ENCODE data around the gene ACP1.

ACP1 gene

DNA sequence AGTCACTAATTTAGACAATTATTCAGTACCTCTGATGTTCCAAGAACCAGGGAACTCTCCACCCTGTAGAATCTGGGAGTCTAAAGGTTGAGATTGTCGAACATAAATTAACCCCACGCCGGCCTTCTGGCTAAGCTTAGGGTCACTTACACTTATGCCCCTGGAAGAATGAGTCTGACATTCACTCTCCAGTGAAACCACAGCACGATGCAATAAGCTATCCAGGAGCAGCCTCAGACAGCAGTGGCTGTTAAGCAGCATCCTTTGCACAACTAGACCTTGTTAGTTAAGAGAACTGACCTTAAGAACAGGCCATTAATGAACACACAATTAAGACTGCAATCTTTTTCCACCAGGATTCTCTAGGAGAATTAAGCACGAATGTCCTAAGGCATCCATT lies 25.9 kb upstream of the ACP1 start:
- Histone ChIP-seq H3K4me2 (ENCODE audit: low read depth, low read length, poor library complexity, severe bottlenecking) (no peak overlapping the region), H3K9ac (ENCODE audit: low read length) (no peak overlapping the region), H3K27ac (ENCODE audit: low read depth, low read length) (no peak overlapping the region), H3K9me2 (replicated peaks; ENCODE audit: insufficient read depth, low read length) (no peaks in the 10 kb centered on the region), H3K4me3 (ENCODE audit: insufficient read depth, low read length, poor library complexity, severe bottlenecking) (no peak overlapping the region), H3K79me2 (ENCODE audit: insufficient read depth, low read length) (no peaks in the 10 kb centered on the region), H3K36me3 (ENCODE audit: low read length) (peaks cover 4% of the 10 kb centered on the region; the same call in 1 of the 2 replicates), H4K20me1 (ENCODE audit: low read depth, low read length) (no peaks in the 10 kb centered on the region), H2AFZ (ENCODE audit: low read depth, low read length, severe bottlenecking) (no peak overlapping the region), H3K27me3 (ENCODE audit: low read length) (no peaks in the 10 kb centered on the region), H3K9me3 (ENCODE audit: insufficient read depth, low read length) (no peaks in the 10 kb centered on the region), H3F3A (ENCODE audit: insufficient read depth) (no peaks in the 10 kb centered on the region)
- no peak for TF ChIP-seq EZH2phosphoT487 (conservative IDR thresholded peaks at IDR 0.05; ENCODE audit: low read length)
- TF ChIP-seq, protein P1, sequence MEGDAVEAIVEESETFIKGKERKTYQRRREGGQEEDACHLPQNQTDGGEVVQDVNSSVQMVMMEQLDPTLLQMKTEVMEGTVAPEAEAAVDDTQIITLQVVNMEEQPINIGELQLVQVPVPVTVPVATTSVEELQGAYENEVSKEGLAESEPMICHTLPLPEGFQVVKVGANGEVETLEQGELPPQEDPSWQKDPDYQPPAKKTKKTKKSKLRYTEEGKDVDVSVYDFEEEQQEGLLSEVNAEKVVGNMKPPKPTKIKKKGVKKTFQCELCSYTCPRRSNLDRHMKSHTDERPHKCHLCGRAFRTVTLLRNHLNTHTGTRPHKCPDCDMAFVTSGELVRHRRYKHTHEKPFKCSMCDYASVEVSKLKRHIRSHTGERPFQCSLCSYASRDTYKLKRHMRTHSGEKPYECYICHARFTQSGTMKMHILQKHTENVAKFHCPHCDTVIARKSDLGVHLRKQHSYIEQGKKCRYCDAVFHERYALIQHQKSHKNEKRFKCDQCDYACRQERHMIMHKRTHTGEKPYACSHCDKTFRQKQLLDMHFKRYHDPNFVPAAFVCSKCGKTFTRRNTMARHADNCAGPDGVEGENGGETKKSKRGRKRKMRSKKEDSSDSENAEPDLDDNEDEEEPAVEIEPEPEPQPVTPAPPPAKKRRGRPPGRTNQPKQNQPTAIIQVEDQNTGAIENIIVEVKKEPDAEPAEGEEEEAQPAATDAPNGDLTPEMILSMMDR (IDR thresholded peaks at IDR 0.05; ENCODE audit: insufficient read depth, low read length, poor library complexity, severe bottlenecking) = no peak

DNA sequence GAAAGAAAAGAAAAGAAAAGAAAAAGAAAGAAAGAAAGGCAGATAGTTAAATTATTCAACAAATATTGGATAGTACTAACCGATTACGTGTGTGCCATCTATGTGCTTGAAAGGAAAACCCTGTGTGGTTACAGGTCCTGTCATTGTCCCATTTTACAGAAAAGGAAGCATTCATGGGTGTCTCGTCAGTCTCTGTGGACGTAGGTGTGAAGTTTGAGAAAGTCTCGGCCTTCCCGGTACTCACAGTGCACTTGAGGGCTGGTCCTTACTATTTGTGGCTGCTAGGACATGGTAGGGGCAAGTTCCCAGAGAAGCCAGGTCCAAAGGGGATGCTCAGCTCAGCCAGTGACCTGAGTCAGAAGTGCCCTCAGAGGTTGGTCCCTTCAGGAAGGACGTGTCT lies 20.2 kb upstream of the ACP1 start:
- Histone ChIP-seq H3K9me2 (replicated peaks; ENCODE audit: insufficient read depth, low read length) (no peaks in the 10 kb centered on the region), H3K9ac (ENCODE audit: low read length) (no peak overlapping the region), H3K27me3 (ENCODE audit: low read length) (no peaks in the 10 kb centered on the region), H3K4me2 (ENCODE audit: low read depth, low read length, poor library complexity, severe bottlenecking) (no peak overlapping the region), H3K27ac (ENCODE audit: low read depth, low read length) (no peak overlapping the region), H3K4me3 (ENCODE audit: insufficient read depth, low read length, poor library complexity, severe bottlenecking) (no peak overlapping the region), H3K9me3 (ENCODE audit: insufficient read depth, low read length) (no peaks in the 10 kb centered on the region), H3F3A (ENCODE audit: insufficient read depth) (no peaks in the 10 kb centered on the region), H3K36me3 (ENCODE audit: low read length) (peaks cover 4% of the 10 kb centered on the region; the same call in 1 of the 2 replicates), H4K20me1 (ENCODE audit: low read depth, low read length) (no peaks in the 10 kb centered on the region), H2AFZ (ENCODE audit: low read depth, low read length, severe bottlenecking) (no peak overlapping the region), H3K79me2 (ENCODE audit: insufficient read depth, low read length) (no peaks in the 10 kb centered on the region)
- TF ChIP-seq, protein P1 (IDR thresholded peaks at IDR 0.05; ENCODE audit: insufficient read depth, low read length, poor library complexity, severe bottlenecking) = no peak
- no peak for TF ChIP-seq EZH2phosphoT487 (conservative IDR thresholded peaks at IDR 0.05; ENCODE audit: low read length)

DNA sequence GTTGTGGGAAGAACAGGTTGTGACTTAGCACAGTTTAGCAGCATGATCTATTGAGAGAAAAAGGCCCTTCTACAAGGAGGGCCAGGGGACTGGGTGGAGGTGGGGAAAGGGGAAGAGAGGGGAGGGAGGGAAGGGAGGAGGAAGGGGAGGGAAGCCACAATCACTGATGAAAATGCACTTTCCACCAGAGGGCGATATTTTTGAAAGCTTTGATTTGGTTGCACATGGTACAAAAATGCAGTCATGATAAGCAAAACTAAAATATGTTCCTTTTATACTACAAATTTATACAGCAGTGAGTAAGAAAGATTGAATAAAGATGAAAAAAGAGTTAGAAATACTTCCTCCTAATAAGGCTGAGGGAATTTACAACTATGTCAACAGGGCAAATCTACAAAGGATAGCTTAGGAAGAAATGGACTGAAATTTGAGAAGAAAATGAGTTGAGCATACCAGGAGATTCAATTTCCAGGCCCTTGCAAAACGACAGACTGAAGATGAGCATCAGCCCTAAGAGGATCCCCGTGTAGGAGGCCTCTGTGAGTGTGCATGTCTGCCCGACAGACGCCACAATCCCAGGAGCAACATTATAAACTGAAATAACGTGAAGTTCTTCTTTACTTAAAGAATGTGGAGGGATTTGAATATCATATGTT lies 18.1 kb upstream of the ACP1 start:
- no peak overlapping the region for H3K4me2 ChIP-seq (ENCODE audit: low read depth, low read length, poor library complexity, severe bottlenecking)

More for the DNA sequence above, 18.1 kb upstream of the ACP1 start:
- H2AFZ ChIP-seq (ENCODE audit: low read depth, low read length, severe bottlenecking) = no peak overlapping the region
- H4K20me1 ChIP-seq (ENCODE audit: low read depth, low read length) = no peaks in the 10 kb centered on the region
- no peak overlapping the region for H3K27ac ChIP-seq (ENCODE audit: low read depth, low read length)
- H3K9me3 ChIP-seq (ENCODE audit: insufficient read depth, low read length) = no peaks in the 10 kb centered on the region
- TF ChIP-seq, protein P1 (IDR thresholded peaks at IDR 0.05; ENCODE audit: insufficient read depth, low read length, poor library complexity, severe bottlenecking) = peak; percentile 42
- TF ChIP-seq EZH2phosphoT487 (conservative IDR thresholded peaks at IDR 0.05; ENCODE audit: low read length) = no peak
- H3K79me2 ChIP-seq (ENCODE audit: insufficient read depth, low read length) = no peaks in the 10 kb centered on the region
- no peak overlapping the region for H3K4me3 ChIP-seq (ENCODE audit: insufficient read depth, low read length, poor library complexity, severe bottlenecking)
- no peak overlapping the region for H3K9ac ChIP-seq (ENCODE audit: low read length)
- peaks cover 4% of the 10 kb centered on the region; the same call in 1 of the 2 replicates for H3K36me3 ChIP-seq (ENCODE audit: low read length)
- no peaks in the 10 kb centered on the region for H3K27me3 ChIP-seq (ENCODE audit: low read length)
- no peaks in the 10 kb centered on the region for H3F3A ChIP-seq (ENCODE audit: insufficient read depth)
- no peaks in the 10 kb centered on the region for H3K9me2 ChIP-seq (replicated peaks; ENCODE audit: insufficient read depth, low read length)
